ENCODE data around the gene GLYATL3. TPM values are rescaled to one million over a fixed set of nuclear protein-coding genes. Genes with fewer than 3 reads are reported as not detected.

The GLYATL3 gene
- total and polyA plus RNA-seq, 2 donors: 0.05 to 0.33 TPM

DNA sequence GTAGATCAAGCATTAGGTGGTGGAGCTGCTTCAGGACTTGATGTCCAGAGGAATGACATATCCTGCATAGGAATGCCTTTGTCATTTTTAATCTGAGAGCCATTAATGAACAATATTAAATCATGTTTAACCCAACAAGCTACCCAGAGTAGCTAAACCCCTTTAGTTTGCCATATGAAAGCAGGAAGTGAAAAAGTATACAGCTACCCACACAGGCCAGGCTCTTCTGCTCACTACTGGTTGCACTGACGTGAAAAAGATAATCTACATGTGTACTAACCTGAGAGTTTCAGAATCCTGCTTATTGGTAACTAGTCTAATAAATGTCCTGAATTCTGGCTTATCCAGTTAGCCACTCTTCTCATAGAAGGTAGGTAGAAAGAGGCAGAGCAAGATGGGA, 19.9 kb downstream of the GLYATL3 start:
- DNase-seq (ENCODE audit: low read depth in 6 of 9, low spot score in 9 of 9): no peak
- H3K27me3 ChIP-seq (ENCODE audit: control insufficient read depth in 2 of 2, insufficient read depth in 1 of 2, low read length in 1 of 2): no peaks in the 10 kb centered on the region
- WGBS: 97% methylated on average over 1 of the region's 1 CpG

GRCh38 chr6:49522710-49523593, 23.2 kb downstream of the GLYATL3 start:
- no peak overlapping the region for H3K27ac ChIP-seq (ENCODE audit: low read depth in 1 of 2, low read length in 1 of 2)
- H3K9me3 ChIP-seq (ENCODE audit: control insufficient read depth in 2 of 2, insufficient read depth in 1 of 2, low read length in 1 of 2): no peaks in the 10 kb centered on the region
- H3K4me1 ChIP-seq (ENCODE audit: control insufficient read depth in 2 of 2, insufficient read depth in 2 of 2, low read length in 2 of 2): no peaks in the 10 kb centered on the region
- DNase-seq (ENCODE audit: low read depth in 6 of 9, low spot score in 9 of 9): no peak
- 92% methylated on average over 7 of the region's 7 CpGs for WGBS
- no peak overlapping the region for H3K4me3 ChIP-seq (ENCODE audit: low read length in 2 of 2)
- no peaks in the 10 kb centered on the region for H3K27me3 ChIP-seq (ENCODE audit: control insufficient read depth in 2 of 2, insufficient read depth in 1 of 2, low read length in 1 of 2)
- H3K36me3 ChIP-seq (ENCODE audit: control insufficient read depth in 2 of 2, insufficient read depth in 2 of 2, low read length in 1 of 2): no peaks in the 10 kb centered on the region

More for the DNA sequence above, 19.9 kb downstream of the GLYATL3 start:
- no peaks in the 10 kb centered on the region for H3K4me1 ChIP-seq (ENCODE audit: control insufficient read depth in 2 of 2, insufficient read depth in 2 of 2, low read length in 2 of 2)
- H3K9me3 ChIP-seq (ENCODE audit: control insufficient read depth in 2 of 2, insufficient read depth in 1 of 2, low read length in 1 of 2): no peaks in the 10 kb centered on the region
- H3K4me3 ChIP-seq (ENCODE audit: low read length in 2 of 2): no peak overlapping the region
- no peaks in the 10 kb centered on the region for H3K36me3 ChIP-seq (ENCODE audit: control insufficient read depth in 2 of 2, insufficient read depth in 2 of 2, low read length in 1 of 2)
- no peak overlapping the region for H3K27ac ChIP-seq (ENCODE audit: low read depth in 1 of 2, low read length in 1 of 2)

DNA sequence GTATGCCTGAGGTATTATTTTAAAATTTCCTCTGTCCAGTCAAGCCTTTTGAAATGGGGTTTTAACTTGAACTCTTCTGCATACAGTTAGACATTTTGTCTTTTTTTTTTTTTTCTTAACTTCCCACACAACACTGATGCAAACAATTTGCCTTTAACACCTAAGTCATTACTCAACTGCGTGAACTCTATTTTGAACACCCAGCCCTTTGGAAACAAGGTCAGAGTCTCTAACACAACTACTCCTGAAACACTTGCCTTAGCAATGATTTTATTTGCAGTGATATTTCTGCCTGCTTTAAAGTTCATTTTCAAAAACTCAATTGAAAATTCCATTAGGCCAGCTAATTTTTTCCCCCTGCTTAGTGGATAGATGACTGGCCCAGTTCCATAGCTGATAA, 24.2 kb downstream of the GLYATL3 start:
- no peaks in the 10 kb centered on the region for H3K27me3 ChIP-seq (ENCODE audit: control insufficient read depth in 2 of 2, insufficient read depth in 1 of 2, low read length in 1 of 2)
- DNase-seq (ENCODE audit: low read depth in 6 of 9, low spot score in 9 of 9): no peak
- H3K36me3 ChIP-seq (ENCODE audit: control insufficient read depth in 2 of 2, insufficient read depth in 2 of 2, low read length in 1 of 2): no peaks in the 10 kb centered on the region
- H3K4me3 ChIP-seq (ENCODE audit: low read length in 2 of 2): no peak overlapping the region
- no peak overlapping the region for H3K27ac ChIP-seq (ENCODE audit: low read depth in 1 of 2, low read length in 1 of 2)
- 98% methylated on average over 1 of the region's 1 CpG for WGBS
- no peaks in the 10 kb centered on the region for H3K4me1 ChIP-seq (ENCODE audit: control insufficient read depth in 2 of 2, insufficient read depth in 2 of 2, low read length in 2 of 2)
- no peaks in the 10 kb centered on the region for H3K9me3 ChIP-seq (ENCODE audit: control insufficient read depth in 2 of 2, insufficient read depth in 1 of 2, low read length in 1 of 2)

DNA sequence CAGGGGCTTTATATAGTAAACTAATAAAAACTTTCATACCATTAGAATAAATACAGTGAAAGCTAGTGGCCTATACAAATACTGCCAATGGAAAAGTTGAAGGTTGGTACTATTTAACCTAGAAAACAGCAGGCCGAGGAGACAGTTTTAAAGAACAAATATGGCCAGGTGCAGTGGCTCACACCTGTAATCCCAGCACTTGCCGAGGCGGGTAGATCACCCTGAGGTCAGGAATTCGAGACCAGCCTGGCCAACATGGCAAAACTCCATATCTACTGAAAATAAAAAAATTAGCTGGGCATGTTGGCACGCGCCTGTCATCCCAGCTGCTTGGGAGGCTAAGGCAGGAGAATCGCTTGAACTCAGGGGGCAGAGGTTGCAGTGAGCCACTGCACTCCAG, 24.8 kb downstream of the GLYATL3 start:
- no peak overlapping the region for H3K27ac ChIP-seq (ENCODE audit: low read depth in 1 of 2, low read length in 1 of 2)
- DNase-seq (ENCODE audit: low read depth in 6 of 9, low spot score in 9 of 9): no peak
- no peaks in the 10 kb centered on the region for H3K4me1 ChIP-seq (ENCODE audit: control insufficient read depth in 2 of 2, insufficient read depth in 2 of 2, low read length in 2 of 2)
- no peaks in the 10 kb centered on the region for H3K36me3 ChIP-seq (ENCODE audit: control insufficient read depth in 2 of 2, insufficient read depth in 2 of 2, low read length in 1 of 2)
- no peaks in the 10 kb centered on the region for H3K9me3 ChIP-seq (ENCODE audit: control insufficient read depth in 2 of 2, insufficient read depth in 1 of 2, low read length in 1 of 2)
- 95% methylated on average over 7 of the region's 7 CpGs for WGBS
- H3K4me3 ChIP-seq (ENCODE audit: low read length in 2 of 2): no peak overlapping the region
- no peaks in the 10 kb centered on the region for H3K27me3 ChIP-seq (ENCODE audit: control insufficient read depth in 2 of 2, insufficient read depth in 1 of 2, low read length in 1 of 2)

- WGBS: 95% methylated on average over 12 of the region's 12 CpGs
- no peak overlapping the region for H3K4me3 ChIP-seq (ENCODE audit: low read length in 2 of 2)
- no peak overlapping the region for H3K27ac ChIP-seq (ENCODE audit: low read depth in 1 of 2, low read length in 1 of 2)
- no peaks in the 10 kb centered on the region for H3K27me3 ChIP-seq (ENCODE audit: control insufficient read depth in 2 of 2, insufficient read depth in 1 of 2, low read length in 1 of 2)
- DNase-seq (ENCODE audit: low read depth in 6 of 9, low spot score in 9 of 9): no peak
- no peaks in the 10 kb centered on the region for H3K4me1 ChIP-seq (ENCODE audit: control insufficient read depth in 2 of 2, insufficient read depth in 2 of 2, low read length in 2 of 2)
- H3K36me3 ChIP-seq (ENCODE audit: control insufficient read depth in 2 of 2, insufficient read depth in 2 of 2, low read length in 1 of 2): no peaks in the 10 kb centered on the region
- H3K9me3 ChIP-seq (ENCODE audit: control insufficient read depth in 2 of 2, insufficient read depth in 1 of 2, low read length in 1 of 2): no peaks in the 10 kb centered on the region
Measured at GRCh38 chr6:49526598-49526997, 26.9 kb downstream of the GLYATL3 start.

DNA sequence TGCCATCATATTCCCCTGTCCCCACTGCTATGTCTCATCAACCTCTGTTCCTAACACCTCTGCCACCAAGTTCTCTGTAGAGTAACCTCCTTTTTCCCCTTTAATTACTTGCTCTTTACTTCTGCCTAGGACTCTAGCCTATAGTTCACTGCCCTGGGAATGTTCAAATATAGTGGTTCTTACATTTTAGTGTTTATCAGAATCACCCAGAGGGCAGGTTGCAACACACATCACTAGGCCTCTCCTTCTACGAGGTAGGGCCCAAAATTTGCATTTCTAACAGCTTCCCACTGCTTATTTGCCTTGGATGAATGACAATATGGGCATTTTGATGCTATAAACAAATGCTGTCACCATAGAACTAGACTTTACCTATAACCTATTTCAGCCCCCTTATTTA, 27.6 kb downstream of the GLYATL3 start:
- 82% methylated on average over 1 of the region's 1 CpG for WGBS

GRCh38 chr6:49528571-49528970, 28.8 kb downstream of the GLYATL3 start:
- 82% methylated on average over 3 of the region's 3 CpGs for WGBS
- no peak overlapping the region for H3K4me3 ChIP-seq (ENCODE audit: low read length in 2 of 2)
- no peak overlapping the region for H3K27ac ChIP-seq (ENCODE audit: low read depth in 1 of 2, low read length in 1 of 2)
- H3K4me1 ChIP-seq (ENCODE audit: control insufficient read depth in 2 of 2, insufficient read depth in 2 of 2, low read length in 2 of 2): no peaks in the 10 kb centered on the region
- no peaks in the 10 kb centered on the region for H3K9me3 ChIP-seq (ENCODE audit: control insufficient read depth in 2 of 2, insufficient read depth in 1 of 2, low read length in 1 of 2)
- H3K27me3 ChIP-seq (ENCODE audit: control insufficient read depth in 2 of 2, insufficient read depth in 1 of 2, low read length in 1 of 2): no peaks in the 10 kb centered on the region
- DNase-seq (ENCODE audit: low read depth in 6 of 9, low spot score in 9 of 9): no peak
- no peaks in the 10 kb centered on the region for H3K36me3 ChIP-seq (ENCODE audit: control insufficient read depth in 2 of 2, insufficient read depth in 2 of 2, low read length in 1 of 2)

More for the DNA sequence above, 27.6 kb downstream of the GLYATL3 start:
- Histone ChIP-seq H3K9me3 (ENCODE audit: control insufficient read depth in 2 of 2, insufficient read depth in 1 of 2, low read length in 1 of 2) (no peaks in the 10 kb centered on the region), H3K4me1 (ENCODE audit: control insufficient read depth in 2 of 2, insufficient read depth in 2 of 2, low read length in 2 of 2) (no peaks in the 10 kb centered on the region), H3K27me3 (ENCODE audit: control insufficient read depth in 2 of 2, insufficient read depth in 1 of 2, low read length in 1 of 2) (no peaks in the 10 kb centered on the region), H3K4me3 (ENCODE audit: low read length in 2 of 2) (no peak overlapping the region), H3K27ac (ENCODE audit: low read depth in 1 of 2, low read length in 1 of 2) (no peak overlapping the region), H3K36me3 (ENCODE audit: control insufficient read depth in 2 of 2, insufficient read depth in 2 of 2, low read length in 1 of 2) (no peaks in the 10 kb centered on the region)
- no peak for DNase-seq (ENCODE audit: low read depth in 6 of 9, low spot score in 9 of 9)

DNA sequence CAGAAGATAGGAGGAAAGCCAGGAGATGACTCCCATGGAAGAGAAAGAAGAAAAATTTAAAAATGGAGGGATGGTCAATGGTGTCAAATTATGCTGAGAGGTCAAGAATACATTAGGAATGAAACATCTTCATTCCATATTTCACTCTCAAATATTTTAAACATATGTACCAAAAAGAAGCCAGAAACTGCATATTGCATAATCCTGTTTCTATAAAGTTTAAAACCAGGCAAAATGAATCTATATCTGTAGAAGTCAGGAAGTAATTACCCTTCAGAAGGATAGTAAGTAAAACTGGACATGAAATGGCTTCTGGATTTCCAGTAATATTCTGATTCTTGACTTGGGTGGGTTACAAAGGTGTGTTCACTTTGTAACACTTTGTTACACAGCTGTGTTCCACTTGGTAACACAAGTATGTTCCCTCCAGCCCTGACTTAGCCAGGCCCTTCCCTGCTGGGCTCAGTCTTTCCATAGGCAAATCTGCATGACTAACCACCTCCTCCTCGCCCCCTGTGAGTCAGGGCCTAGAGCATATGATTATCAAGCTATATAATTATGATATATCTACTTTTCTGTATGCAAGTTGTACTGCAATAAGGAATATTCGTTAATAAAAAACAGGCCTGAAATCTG, 30.5 kb downstream of the GLYATL3 start:
- Histone ChIP-seq H3K4me3 (ENCODE audit: low read length in 2 of 2) (no peak overlapping the region), H3K36me3 (ENCODE audit: control insufficient read depth in 2 of 2, insufficient read depth in 2 of 2, low read length in 1 of 2) (no peaks in the 10 kb centered on the region), H3K4me1 (ENCODE audit: control insufficient read depth in 2 of 2, insufficient read depth in 2 of 2, low read length in 2 of 2) (no peaks in the 10 kb centered on the region), H3K9me3 (ENCODE audit: control insufficient read depth in 2 of 2, insufficient read depth in 1 of 2, low read length in 1 of 2) (no peaks in the 10 kb centered on the region), H3K27me3 (ENCODE audit: control insufficient read depth in 2 of 2, insufficient read depth in 1 of 2, low read length in 1 of 2) (no peaks in the 10 kb centered on the region), H3K27ac (ENCODE audit: low read depth in 1 of 2, low read length in 1 of 2) (no peak overlapping the region)
- WGBS: 86% methylated on average over 2 of the region's 2 CpGs
- DNase-seq (ENCODE audit: low read depth in 6 of 9, low spot score in 9 of 9): no peak

DNA sequence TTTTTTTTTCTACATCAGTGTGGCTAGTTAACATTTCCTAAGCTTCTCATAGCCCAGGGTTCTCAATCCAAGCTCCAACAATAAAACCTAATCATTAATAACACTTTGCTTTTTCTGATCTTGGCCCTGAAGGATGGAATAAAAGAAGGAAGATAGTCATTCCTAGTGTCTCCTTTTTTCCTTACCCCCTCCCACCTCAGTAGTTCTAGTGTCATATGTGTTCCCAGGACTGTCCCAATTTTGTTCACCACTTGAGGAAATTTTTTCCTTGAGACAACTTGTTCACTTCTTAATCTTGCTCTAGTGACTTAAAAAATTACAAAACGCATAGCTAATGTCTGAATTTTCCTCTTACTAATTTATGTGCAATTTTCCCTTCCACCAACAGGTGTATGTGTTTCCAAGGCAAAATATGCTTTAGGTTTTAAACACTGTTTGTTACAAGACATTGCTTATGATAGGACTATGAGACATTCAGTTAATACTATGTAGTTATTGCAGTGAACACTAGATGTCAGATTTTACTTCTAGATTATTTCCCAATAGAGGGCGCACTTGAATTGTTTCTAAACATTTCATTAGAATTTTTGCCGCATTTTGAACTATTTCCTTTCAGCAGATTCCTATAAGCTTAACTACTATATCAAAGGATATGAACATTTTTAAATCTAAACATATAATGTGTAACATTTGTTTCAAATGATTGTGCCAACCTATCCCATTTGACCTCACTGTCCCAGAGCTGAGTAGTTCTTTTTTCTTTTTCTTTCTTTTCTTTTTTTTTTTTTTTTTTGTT, 32.2 kb downstream of the GLYATL3 start:
- Histone ChIP-seq H3K27me3 (ENCODE audit: control insufficient read depth in 2 of 2, insufficient read depth in 1 of 2, low read length in 1 of 2) (no peaks in the 10 kb centered on the region), H3K36me3 (ENCODE audit: control insufficient read depth in 2 of 2, insufficient read depth in 2 of 2, low read length in 1 of 2) (no peaks in the 10 kb centered on the region), H3K27ac (ENCODE audit: low read depth in 1 of 2, low read length in 1 of 2) (no peak overlapping the region), H3K4me1 (ENCODE audit: control insufficient read depth in 2 of 2, insufficient read depth in 2 of 2, low read length in 2 of 2) (no peaks in the 10 kb centered on the region), H3K4me3 (ENCODE audit: low read length in 2 of 2) (no peak overlapping the region), H3K9me3 (ENCODE audit: control insufficient read depth in 2 of 2, insufficient read depth in 1 of 2, low read length in 1 of 2) (no peaks in the 10 kb centered on the region)
- WGBS: 5% methylated on average over 3 of the region's 3 CpGs
- peak in 7 of 9 donors; percentile 12 to 73 (median 32) for DNase-seq (ENCODE audit: low read depth in 6 of 9, low spot score in 9 of 9)

All from thymus (tissue), 11 donors.